Prostate gland (tissue), 2 donors: ENCODE results near the gene TIPARP.

Experiments
- POLR2AphosphoS5 ChIP-seq: sonication (generic); formaldehyde crosslinking; IDR thresholded peaks from one replicate; pipeline ENCODE4 v1.6.1; 2017; ENCODE audit warnings: antibody characterized with exemption
- TF ChIP-seq, protein P1 (sequence below), 4 experiments: fragments of 200-600 bp in 2 of 4; fragments of 450-650 bp in 2 of 4; sonication (generic) in 2 of 4; IDR thresholded peaks; 1 replicate in 3 of 4; 2 replicates in 1 of 4; pipeline ENCODE4 v1.5.1; 2016 to 2019; ENCODE audit warnings: antibody characterized with exemption in 4 of 4, mild to moderate bottlenecking in 2 of 4, moderate library complexity in 2 of 4

DNA sequence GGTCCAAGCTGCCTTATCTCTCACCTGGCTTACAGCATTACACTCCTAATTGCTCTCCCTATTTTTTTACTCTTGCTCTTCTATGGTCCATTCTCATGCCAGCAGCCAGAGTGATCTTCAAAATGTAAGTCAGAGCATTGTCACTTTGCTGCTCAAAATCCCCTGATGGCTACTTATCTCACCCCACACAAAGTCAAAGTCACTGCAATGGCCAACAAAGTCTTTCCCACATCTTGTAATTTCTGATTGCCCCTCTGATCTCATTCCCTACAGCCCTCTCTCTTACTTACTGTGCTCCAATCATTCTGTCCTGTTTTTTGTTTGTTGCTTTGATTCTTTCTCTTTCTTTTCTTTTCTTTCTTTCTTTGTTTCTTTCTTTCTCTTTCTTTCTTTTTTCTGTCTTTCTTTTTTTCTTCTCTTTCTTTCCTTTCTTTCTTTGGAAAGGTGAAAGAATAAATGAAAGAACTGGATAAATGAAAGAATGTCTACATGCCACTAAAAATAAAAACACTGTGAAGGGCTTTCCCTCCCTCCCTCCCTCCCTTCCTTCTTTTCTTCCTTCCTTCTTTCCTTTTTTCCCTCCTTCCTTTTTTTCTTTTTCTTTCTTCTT, 34.9 kb upstream of the TIPARP start:
- TF ChIP-seq, protein P1, sequence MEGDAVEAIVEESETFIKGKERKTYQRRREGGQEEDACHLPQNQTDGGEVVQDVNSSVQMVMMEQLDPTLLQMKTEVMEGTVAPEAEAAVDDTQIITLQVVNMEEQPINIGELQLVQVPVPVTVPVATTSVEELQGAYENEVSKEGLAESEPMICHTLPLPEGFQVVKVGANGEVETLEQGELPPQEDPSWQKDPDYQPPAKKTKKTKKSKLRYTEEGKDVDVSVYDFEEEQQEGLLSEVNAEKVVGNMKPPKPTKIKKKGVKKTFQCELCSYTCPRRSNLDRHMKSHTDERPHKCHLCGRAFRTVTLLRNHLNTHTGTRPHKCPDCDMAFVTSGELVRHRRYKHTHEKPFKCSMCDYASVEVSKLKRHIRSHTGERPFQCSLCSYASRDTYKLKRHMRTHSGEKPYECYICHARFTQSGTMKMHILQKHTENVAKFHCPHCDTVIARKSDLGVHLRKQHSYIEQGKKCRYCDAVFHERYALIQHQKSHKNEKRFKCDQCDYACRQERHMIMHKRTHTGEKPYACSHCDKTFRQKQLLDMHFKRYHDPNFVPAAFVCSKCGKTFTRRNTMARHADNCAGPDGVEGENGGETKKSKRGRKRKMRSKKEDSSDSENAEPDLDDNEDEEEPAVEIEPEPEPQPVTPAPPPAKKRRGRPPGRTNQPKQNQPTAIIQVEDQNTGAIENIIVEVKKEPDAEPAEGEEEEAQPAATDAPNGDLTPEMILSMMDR (IDR thresholded peaks at IDR 0.05), result no peak
- no peak for TF ChIP-seq POLR2AphosphoS5
